HG03060 (cell line): ENCODE data around the gene INSIG2.

ENCODE experiments used
- ATAC-seq: cut with Tn5 transposase; IDR thresholded peaks from one replicate; pipeline ENCODE4 v1.9.1; 2021; ENCODE audit warnings: low read depth, moderate number of reproducible peaks; ENCODE audit not compliant: unreplicated experiment

Gene INSIG2

GRCh38 chr2:118088051-118089024, at the start of gene INSIG2:
Gene INSIG2 (plus strand): TSS chr2:118088471. CDS start chr2:118096557, 8,086 bp downstream.
- ATAC-seq: peak; percentile 96

- no peak for ATAC-seq
Observed at GRCh38 chr2:118040891-118041290, 47.4 kb upstream of the INSIG2 start.

GRCh38 chr2:118044103-118044716, 44.1 kb upstream of the INSIG2 start:
- ATAC-seq: no peak

GRCh38 chr2:118044854-118045253, 43.4 kb upstream of the INSIG2 start:
- ATAC-seq: no peak

- no peak for ATAC-seq
Observed at GRCh38 chr2:118045286-118045685, 43.0 kb upstream of the INSIG2 start.

- no peak for ATAC-seq
Observed at GRCh38 chr2:118046634-118047210, 41.5 kb upstream of the INSIG2 start.

- ATAC-seq: no peak
Observed at GRCh38 chr2:118047380-118047826, 40.9 kb upstream of the INSIG2 start.

GRCh38 chr2:118048401-118048800, 39.9 kb upstream of the INSIG2 start:
- no peak for ATAC-seq

- ATAC-seq: no peak
Observed at GRCh38 chr2:118049140-118049815, 39.0 kb upstream of the INSIG2 start.

- no peak for ATAC-seq
Observed at GRCh38 chr2:118049816-118050140, 38.5 kb upstream of the INSIG2 start.

GRCh38 chr2:118050386-118050785, 37.9 kb upstream of the INSIG2 start:
- ATAC-seq: no peak

- ATAC-seq: no peak
Observed at GRCh38 chr2:118050974-118051373, 37.3 kb upstream of the INSIG2 start.

GRCh38 chr2:118051826-118052358, 36.4 kb upstream of the INSIG2 start:
- no peak for ATAC-seq

- no peak for ATAC-seq
Observed at GRCh38 chr2:118052474-118052873, 35.8 kb upstream of the INSIG2 start.

GRCh38 chr2:118053681-118054080, 34.6 kb upstream of the INSIG2 start:
- no peak for ATAC-seq

- ATAC-seq: no peak
Observed at GRCh38 chr2:118054213-118055008, 33.9 kb upstream of the INSIG2 start.

- ATAC-seq: peak; percentile 86
Observed at GRCh38 chr2:118055512-118056164, 32.6 kb upstream of the INSIG2 start.

GRCh38 chr2:118056165-118056534, 32.1 kb upstream of the INSIG2 start:
- ATAC-seq: peak; percentile 78

GRCh38 chr2:118056801-118057200, 31.5 kb upstream of the INSIG2 start:
- no peak for ATAC-seq
